ENCODE measurements around the gene IDH2. TPM values are rescaled to one million over a fixed set of nuclear protein-coding genes. Genes with fewer than 3 reads are reported as not detected.

The IDH2 gene
- total RNA-seq, 2 experiments from 2014 or later, result 176 to 182 TPM

- H3K27me3 Mint-ChIP-seq, result no peaks in the 10 kb centered on the region
- POLR2A ChIA-PET, result no interaction called here
- DNase-seq, result no peak
- no peaks in the 10 kb centered on the region for H3K9me3 Mint-ChIP-seq (ENCODE audit: low read depth)
- no peak overlapping the region for H3K4me3 Mint-ChIP-seq
- peaks cover 87% of the 10 kb centered on the region for H3K4me1 Mint-ChIP-seq
- H3K36me3 Mint-ChIP-seq (ENCODE audit: low read depth), result peaks cover 14% of the 10 kb centered on the region
- intact Hi-C loops (cut with DNase I, micrococcal nuclease), result loop anchor here in 1 of 2 experiments (10.0 kb wide), 1 partner anchor 370 kb away; no protein-coding TSS in a partner anchor
- H3K27ac Mint-ChIP-seq, result peak overlapping the region; percentile 87
- ATAC-seq, result no peak
- CTCF ChIA-PET, result interaction anchor here (1.0 to 1.7 kb wide), 4 partner anchors 18 to 160 kb away, joined by 3 to 7 read pairs (median 4); no protein-coding TSS in a partner anchor
Measured at GRCh38 chr15:90035095-90035839, 67.0 kb downstream of the IDH2 start.

GRCh38 chr15:90033448-90033847 is 68.8 kb downstream of the IDH2 start:
- H3K27ac Mint-ChIP-seq, result peak overlapping the region; percentile 87
- intact Hi-C loops (cut with DNase I, micrococcal nuclease), result loop anchor here in 1 of 2 experiments (10.0 kb wide), 1 partner anchor 371 kb away; no protein-coding TSS in a partner anchor
- peaks cover 77% of the 10 kb centered on the region for H3K4me1 Mint-ChIP-seq
- no peak for DNase-seq
- POLR2A ChIA-PET, result interaction anchor here (1.1 kb wide), 1 partner anchor 28 kb away, joined by 3 read pairs; no protein-coding TSS in a partner anchor
- H3K4me3 Mint-ChIP-seq, result peak overlapping the region; percentile 32
- no peak for ATAC-seq
- CTCF ChIA-PET, result interaction anchor here (0.7 to 1.7 kb wide), 6 partner anchors 10 to 287 kb away, joined by 3 to 7 read pairs (median 4); no protein-coding TSS in a partner anchor
- peaks cover 16% of the 10 kb centered on the region for H3K36me3 Mint-ChIP-seq (ENCODE audit: low read depth)
- H3K9me3 Mint-ChIP-seq (ENCODE audit: low read depth), result no peaks in the 10 kb centered on the region
- no peaks in the 10 kb centered on the region for H3K27me3 Mint-ChIP-seq

Other genes starting within 250 kb of the IDH2 start
- 10 to 100 TPM; 12.4 to 15.3 TPM for gene AP3S2, start 208.5 kb downstream of the IDH2 start, total RNA-seq
- not detected for gene ARPIN, start 189.5 kb downstream of the IDH2 start, total RNA-seq
- gene ZNF710, start 101.1 kb downstream of the IDH2 start, total RNA-seq, result 10 to 100 TPM; 22.8 to 34.9 TPM
- gene SEMA4B, start 98.9 kb upstream of the IDH2 start, total RNA-seq, result 10 to 100 TPM; 12.5 to 15.8 TPM
- gene CIB1, start 131.5 kb upstream of the IDH2 start, total RNA-seq, result 100 to 1,000 TPM; 135 to 140 TPM
- gene GDPGP1, start 131.7 kb upstream of the IDH2 start, total RNA-seq, result 1 to 10 TPM; 5.6 to 6.6 TPM
- gene TTLL13, start 147.1 kb upstream of the IDH2 start, total RNA-seq, result under 1 TPM; 0.39 to 0.46 TPM
- 10 to 100 TPM; 22.0 to 23.9 TPM for gene NGRN, start 163.2 kb upstream of the IDH2 start, total RNA-seq
- 1 to 10 TPM; 1.5 to 2.0 TPM for gene ZNF774, start 249.8 kb upstream of the IDH2 start, total RNA-seq

All from activated CD4-positive, alpha-beta T cell treated with anti-CD3 and anti-CD28 coated beads for 36 hours (primary cell).